Neural cell (in vitro differentiated cells): ENCODE results near the gene PHF3. TPM values are rescaled to one million over a fixed set of nuclear protein-coding genes. Genes with fewer than 3 reads are reported as not detected.

Source experiments
- H2AFZ ChIP-seq: fragments of 200-600, 300-800 bp; sonication (generic), shearing (Covaris generic); 2 replicates; pipeline ENCODE4 v1.6.0; 2014; ENCODE audit warnings: low read depth, mild to moderate bottlenecking, antibody characterized with exemption, low read length, moderate library complexity
- H3F3A ChIP-seq: fragments of 200-600 bp; shearing (Covaris generic); 2 replicates; pipeline ENCODE4 v1.6.1; 2016; ENCODE audit warnings: mild to moderate bottlenecking, moderate library complexity, mixed read lengths, antibody characterized with exemption, low read length; ENCODE audit not compliant: insufficient read depth, poor library complexity, severe bottlenecking
- H3K27ac ChIP-seq: fragments of 200-600, 300-800 bp; sonication (generic), shearing (Covaris generic); 2 replicates; pipeline ENCODE4 v1.5.1; 2014; ENCODE audit warnings: mild to moderate bottlenecking, low read length, moderate library complexity
- H3K27me3 ChIP-seq: fragments of 300-800, 200-600 bp; sonication (generic), shearing (Covaris generic); 2 replicates; pipeline ENCODE4 v1.6.0; 2014; ENCODE audit warnings: mild to moderate bottlenecking, low read depth, low read length, moderate library complexity; ENCODE audit not compliant: insufficient read depth
- H3K36me3 ChIP-seq: fragments of 300-800, 200-600 bp; sonication (generic), shearing (Covaris generic); 2 replicates; pipeline ENCODE4 v1.5.1; 2014; ENCODE audit warnings: mild to moderate bottlenecking, antibody characterized with exemption, low read length, moderate library complexity; ENCODE audit not compliant: insufficient read depth
- H3K4me2 ChIP-seq: fragments of 300-800, 200-600 bp; sonication (generic), shearing (Covaris generic); 2 replicates; pipeline ENCODE4 v1.6.0; 2014; ENCODE audit warnings: mild to moderate bottlenecking, low read length
- H3K4me3 ChIP-seq: fragments of 300-800, 200-600 bp; sonication (generic), shearing (Covaris generic); 2 replicates; pipeline ENCODE4 v1.5.1; 2014; ENCODE audit warnings: mild to moderate bottlenecking, low read length, moderate library complexity
- H3K79me2 ChIP-seq: fragments of 200-600 bp; shearing (Covaris generic); replicated peaks from 2 replicates; pipeline ENCODE4 v1.6.0; 2014; ENCODE audit warnings: mild to moderate bottlenecking, low read length, moderate library complexity; ENCODE audit not compliant: insufficient read depth
- H3K9ac ChIP-seq: fragments of 300-800, 200-600 bp; sonication (generic), shearing (Covaris generic); 2 replicates; pipeline ENCODE4 v1.6.1; 2016; ENCODE audit warnings: mild to moderate bottlenecking, low read length, mixed read lengths
- H3K9me2 ChIP-seq: fragments of 200-600 bp; shearing (Covaris generic); 2 replicates; pipeline ENCODE4 v1.6.1; 2016; ENCODE audit warnings: mild to moderate bottlenecking, low read length, mixed read lengths; ENCODE audit not compliant: insufficient read depth
- H3K9me3 ChIP-seq: fragments of 200-600, 300-800 bp; sonication (generic), shearing (Covaris generic); 2 replicates; pipeline ENCODE4 v1.6.1; 2016; ENCODE audit warnings: mild to moderate bottlenecking, mixed run types, low read length, moderate library complexity, mixed read lengths
- H4K20me1 ChIP-seq: fragments of 200-600 bp; shearing (Covaris generic); 2 replicates; pipeline ENCODE4 v1.6.1; 2016; ENCODE audit warnings: mild to moderate bottlenecking, mixed run types; ENCODE audit not compliant: insufficient read depth
- CTCF ChIP-seq: fragments of 450-650 bp; IDR thresholded peaks from 2 replicates; pipeline ENCODE4 v1.5.1; 2014; ENCODE audit warnings: antibody characterized with exemption, mild to moderate bottlenecking, moderate library complexity; ENCODE audit not compliant: poor library complexity, severe bottlenecking
- EP300 ChIP-seq: fragments of 450-650 bp; conservative IDR thresholded peaks from 2 replicates; pipeline ENCODE4 v1.6.1; 2014; ENCODE audit warnings: antibody characterized with exemption, mild to moderate bottlenecking, moderate library complexity; ENCODE audit not compliant: poor library complexity, severe bottlenecking
- EZH2 ChIP-seq: fragments of 200-600, 300-800 bp; shearing (Covaris generic), sonication (generic); IDR thresholded peaks from 2 replicates; pipeline ENCODE4 v1.6.1; 2014; ENCODE audit warnings: antibody characterized with exemption, low read length, borderline replicate concordance, mild to moderate bottlenecking; ENCODE audit not compliant: insufficient read depth, poor library complexity, severe bottlenecking
- MXI1 ChIP-seq: fragments of 450-650 bp; conservative IDR thresholded peaks from 2 replicates; pipeline ENCODE4 v1.6.1; 2014; ENCODE audit warnings: antibody characterized with exemption, mild to moderate bottlenecking; ENCODE audit not compliant: poor library complexity, severe bottlenecking
- POLR2AphosphoS5 ChIP-seq: IDR thresholded peaks from 2 replicates; pipeline ENCODE4 v1.6.1; 2012
- RAD21 ChIP-seq: fragments of 450-650 bp; conservative IDR thresholded peaks from 2 replicates; pipeline ENCODE4 v1.6.1; 2014; ENCODE audit warnings: antibody characterized with exemption, mild to moderate bottlenecking, moderate library complexity
- REST ChIP-seq: IDR thresholded peaks from 2 replicates; pipeline ENCODE4 v1.6.1; 2012; ENCODE audit warnings: borderline replicate concordance
- SMC3 ChIP-seq: fragments of 450-650 bp; conservative IDR thresholded peaks from 2 replicates; pipeline ENCODE4 v1.6.1; 2014; ENCODE audit warnings: antibody characterized with exemption, mild to moderate bottlenecking, moderate library complexity; ENCODE audit not compliant: poor library complexity
- TAF1 ChIP-seq: IDR thresholded peaks from 2 replicates; pipeline ENCODE4 v1.6.1; 2012; ENCODE audit warnings: low read depth
- polyA plus RNA-seq: library from polyadenylated mRNA; depleted of rRNA; stranded (reverse); fragments of >200 nt; gene quantifications from 2 replicates; pipeline ENCODE4 v1.2.3, GENCODE V29; 2014

The PHF3 gene
- polyA plus RNA-seq, 1 donor from 2014 or later: 21.1 TPM

- Histone ChIP-seq H3K9ac (no peak overlapping the region), H3K36me3 (no peaks in the 10 kb centered on the region), H3K4me3 (no peak overlapping the region), H3K4me2 (no peak overlapping the region), H3K9me3 (no peaks in the 10 kb centered on the region), H4K20me1 (no peaks in the 10 kb centered on the region), H2AFZ (no peak overlapping the region), H3F3A (no peaks in the 10 kb centered on the region), H3K9me2 (no peaks in the 10 kb centered on the region), H3K79me2 (no peaks in the 10 kb centered on the region), H3K27me3 (no peaks in the 10 kb centered on the region), H3K27ac (no peak overlapping the region)
- TF ChIP-seq CTCF: no peak
- no peak for TF ChIP-seq REST
- no peak for TF ChIP-seq POLR2AphosphoS5
- no peak for TF ChIP-seq MXI1
- TF ChIP-seq EZH2: no peak
- TF ChIP-seq TAF1: no peak
- TF ChIP-seq SMC3: no peak
- no peak for TF ChIP-seq EP300
- no peak for TF ChIP-seq RAD21
Observed at GRCh38 chr6:63624091-63624490, 11.5 kb upstream of the PHF3 start.

- Histone ChIP-seq H2AFZ (no peak overlapping the region), H4K20me1 (no peaks in the 10 kb centered on the region), H3K79me2 (no peaks in the 10 kb centered on the region), H3K36me3 (no peaks in the 10 kb centered on the region), H3F3A (no peaks in the 10 kb centered on the region), H3K27ac (no peak overlapping the region), H3K27me3 (no peaks in the 10 kb centered on the region), H3K9me3 (no peaks in the 10 kb centered on the region), H3K4me3 (no peak overlapping the region), H3K9ac (no peak overlapping the region), H3K9me2 (no peaks in the 10 kb centered on the region), H3K4me2 (no peak overlapping the region)
- no peak for TF ChIP-seq POLR2AphosphoS5
- TF ChIP-seq REST: no peak
- no peak for TF ChIP-seq EZH2
- no peak for TF ChIP-seq CTCF
- no peak for TF ChIP-seq RAD21
- TF ChIP-seq MXI1: no peak
- TF ChIP-seq SMC3: no peak
- TF ChIP-seq TAF1: no peak
- TF ChIP-seq EP300: no peak
Observed at GRCh38 chr6:63630466-63630865, 5.1 kb upstream of the PHF3 start.
